ENCODE data around the gene ERCC6.

DNA sequence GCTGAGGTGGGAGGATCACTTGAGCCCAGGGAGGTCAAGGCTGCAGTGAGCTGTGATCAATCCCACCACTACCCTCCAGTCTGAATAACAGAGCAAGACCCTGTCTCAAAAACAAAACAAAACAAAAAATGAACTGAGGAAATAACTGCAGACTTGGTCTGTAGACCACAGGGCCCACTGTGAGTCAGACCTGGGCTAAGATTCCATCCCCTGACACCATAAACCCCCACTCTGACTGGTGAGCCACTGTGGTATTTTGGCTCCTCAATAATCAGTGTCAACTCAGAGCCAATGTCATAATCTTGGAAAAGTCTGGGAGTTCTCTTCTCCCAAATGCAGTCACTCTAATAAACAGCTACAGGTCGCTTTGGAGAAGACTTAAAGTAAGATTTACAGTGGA, 24.0 kb upstream of the ERCC6 start:
- no peak for TF ChIP-seq NFIC (IDR thresholded peaks at IDR 0.05)
- TF ChIP-seq, protein P1, sequence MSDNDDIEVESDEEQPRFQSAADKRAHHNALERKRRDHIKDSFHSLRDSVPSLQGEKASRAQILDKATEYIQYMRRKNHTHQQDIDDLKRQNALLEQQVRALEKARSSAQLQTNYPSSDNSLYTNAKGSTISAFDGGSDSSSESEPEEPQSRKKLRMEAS (IDR thresholded peaks at IDR 0.05): no peak
- TF ChIP-seq TAF1 (IDR thresholded peaks at IDR 0.05; ENCODE audit: low read depth): no peak
- TF ChIP-seq USF1 (IDR thresholded peaks at IDR 0.05): no peak
- TF ChIP-seq ZBTB7A (IDR thresholded peaks at IDR 0.05; ENCODE audit: low read depth): no peak
- TF ChIP-seq CEBPB (IDR thresholded peaks at IDR 0.05): no peak
- TF ChIP-seq CREB1 (IDR thresholded peaks at IDR 0.05; ENCODE audit: low read depth): no peak
- TF ChIP-seq REST (IDR thresholded peaks at IDR 0.05; ENCODE audit: low read depth): no peak
- no peak for TF ChIP-seq EP300 (IDR thresholded peaks at IDR 0.05; ENCODE audit: borderline replicate concordance)
- TF ChIP-seq TEAD4 (IDR thresholded peaks at IDR 0.05): no peak
- TF ChIP-seq EGR1 (IDR thresholded peaks at IDR 0.05): no peak
- no peak for TF ChIP-seq RAD21 (IDR thresholded peaks at IDR 0.05; ENCODE audit: low read depth)
- no peak for TF ChIP-seq FOXM1 (IDR thresholded peaks at IDR 0.05; ENCODE audit: borderline replicate concordance, low read depth)
- TF ChIP-seq YY1 (IDR thresholded peaks at IDR 0.05; ENCODE audit: low read depth): no peak

All from Ishikawa (cell line).